AG04450 (cell line): Measurements from ENCODE around the gene SEC31A. TPM values are rescaled to one million over a fixed set of nuclear protein-coding genes. Genes with fewer than 3 reads are reported as not detected.

Experiments used
- CTCF ChIA-PET: fragments of 300-600, 350-600 bp; formaldehyde crosslinking; extraction: SDS; loops from one replicate; lab custom pipeline; 2022; ENCODE audit warnings: antibody characterized with exemption, inconsistent platforms; lab: Charles Lee
- POLR2A ChIA-PET: fragments of 350-600 bp; formaldehyde crosslinking; extraction: SDS; loops from one replicate; lab custom pipeline; 2021; ENCODE audit warnings: antibody characterized with exemption, inconsistent platforms; lab: Yijun Ruan, JAX
- DNase-seq: peaks from one replicate; pipeline ENCODE4 v3.0.0-alpha.2; 2011; ENCODE audit warnings: low read depth, low spot score
- H3K27ac ChIP-seq: one replicate; pipeline ENCODE4 v1.5.1; 2012; ENCODE audit warnings: low read depth, low read length, control low read depth
- H3K27me3 ChIP-seq: one replicate; pipeline ENCODE4 v1.6.0; 2012; ENCODE audit warnings: low read length; ENCODE audit not compliant: control insufficient read depth, insufficient read depth
- H3K4me3 ChIP-seq: 2 replicates; pipeline ENCODE4 v1.5.1; 2011; ENCODE audit warnings: mild to moderate bottlenecking, low read depth, low read length, control low read depth
- H3K9me3 ChIP-seq: 2 replicates; pipeline ENCODE4 v1.5.1; 2012; ENCODE audit warnings: low read length; ENCODE audit not compliant: control insufficient read depth, insufficient read depth
- CTCF ChIP-seq: IDR thresholded peaks from 2 replicates; pipeline ENCODE4 v1.5.1; 2011; ENCODE audit warnings: low read depth, low read length, control low read depth, inconsistent platforms
- polyA plus RNA-seq: library from polyadenylated mRNA; depleted of rRNA; stranded (reverse); fragments of >200 nt; gene quantifications from 2 replicates; pipeline ENCODE4 v1.2.3, GENCODE V29; 2011

The SEC31A gene
- polyA plus RNA-seq, 1 experiment = 436 TPM

- no peak for TF ChIP-seq CTCF
- no peak for DNase-seq
- CTCF ChIA-PET = interaction anchor here (1.8 kb wide), 1 partner anchor 64 kb away, joined by 7 read pairs; no protein-coding TSS in a partner anchor
- Histone ChIP-seq H3K4me3 (no peak overlapping the region), H3K27me3 (peaks cover 14% of the 10 kb centered on the region), H3K27ac (no peak overlapping the region), H3K9me3 (no peaks in the 10 kb centered on the region)
- POLR2A ChIA-PET = no interaction called here
Measured at GRCh38 chr4:82802911-82803310, 88.0 kb downstream of the SEC31A start.

GRCh38 chr4:82801910-82802521 lies 88.9 kb downstream of the SEC31A start:
- Histone ChIP-seq H3K27ac (no peak overlapping the region), H3K9me3 (no peaks in the 10 kb centered on the region), H3K27me3 (peaks cover 14% of the 10 kb centered on the region), H3K4me3 (no peak overlapping the region)
- POLR2A ChIA-PET = no interaction called here
- DNase-seq = no peak
- TF ChIP-seq CTCF = peak; percentile 62
- CTCF ChIA-PET = interaction anchor here (1.8 kb wide), 1 partner anchor 63 kb away, joined by 7 read pairs; no protein-coding TSS in a partner anchor

- no peak for DNase-seq
- POLR2A ChIA-PET = interaction anchor here (0.5 to 1.5 kb wide), 5 partner anchors 12 to 564 kb away, joined by 3 to 11 read pairs (median 6); partner anchors contain the start of gene COPS4
Measured at GRCh38 chr4:82799006-82799881, 91.7 kb downstream of the SEC31A start.

GRCh38 chr4:82798168-82799005 lies 92.6 kb downstream of the SEC31A start, which contains the start of gene SCD5:
SCD5 (minus strand) TSS chr4:82798796; CDS start chr4:82798537, 259 bp downstream.
- peak within 1 kb of the TSS; percentile 31 for H3K27ac ChIP-seq
- ChIA-PET CTCF (interaction anchor here (1.1 to 1.4 kb wide), 4 partner anchors 12 to 337 kb away, joined by 3 to 5 read pairs (median 4); no protein-coding TSS in a partner anchor), POLR2A (interaction anchor here (0.5 to 1.5 kb wide), 6 partner anchors 13 to 565 kb away, joined by 3 to 11 read pairs (median 6); partner anchors contain the start of gene COPS4)
- H3K4me3 ChIP-seq = peak within 1 kb of the TSS; percentile 73
- 0 out of 2 replicates have a peak, but pooled peaks have one; percentile 8 for TF ChIP-seq CTCF
- DNase-seq = peak; percentile 49
- H3K9me3 ChIP-seq = no peaks in the 10 kb centered on the region
- H3K27me3 ChIP-seq = peaks cover 6% of the 10 kb centered on the region

More at GRCh38 chr4:82799006-82799881, 91.7 kb downstream of the SEC31A start:
- Histone ChIP-seq H3K27me3 (peaks cover 13% of the 10 kb centered on the region), H3K27ac (no peak overlapping the region), H3K4me3 (peak overlapping the region; percentile 73), H3K9me3 (no peaks in the 10 kb centered on the region)
- CTCF ChIA-PET = interaction anchor here (0.8 to 1.4 kb wide), 6 partner anchors 13 to 338 kb away, joined by 3 to 6 read pairs (median 4); no protein-coding TSS in a partner anchor
- TF ChIP-seq CTCF = no peak
